SK-N-SH (cell line): ENCODE data around the gene SLC26A2.

Source experiments
- EP300 ChIP-seq, 2 experiments: IDR thresholded peaks; 2 replicates each; pipeline versions ENCODE4 v1.4.0 to v1.6.1; 2012; ENCODE audit warnings: borderline replicate concordance in 1 of 2, low read depth in 1 of 2, low read length in 1 of 2
- POLR2AphosphoS5 ChIP-seq: IDR thresholded peaks from 2 replicates; pipeline ENCODE4 v1.6.1; 2012; ENCODE audit warnings: low read depth, low read length
- RAD21 ChIP-seq: IDR thresholded peaks from 2 replicates; pipeline ENCODE4 v1.6.1; 2012; ENCODE audit warnings: mild to moderate bottlenecking, low read length
- TCF12 ChIP-seq: IDR thresholded peaks from 2 replicates; pipeline ENCODE4 v1.4.0; 2012

DNA sequence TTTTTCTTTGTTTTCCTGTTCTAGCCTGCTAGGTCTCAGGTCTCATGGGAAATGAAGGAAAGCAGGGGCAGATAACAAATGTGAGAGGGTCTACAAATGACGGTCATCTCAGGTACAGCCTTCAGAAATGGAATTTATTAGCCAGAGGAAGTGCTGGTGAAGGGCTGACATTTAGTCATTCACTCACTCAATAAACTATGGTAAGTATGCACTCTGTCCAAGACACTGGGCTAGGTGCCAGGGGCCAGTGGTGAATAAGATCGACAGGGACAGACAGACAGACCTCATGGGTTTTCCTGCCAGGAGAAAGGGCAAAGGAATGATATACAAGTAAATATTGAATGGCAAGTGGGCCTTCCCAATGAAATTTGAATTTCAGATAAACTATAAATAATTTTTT lies 22.3 kb upstream of the SLC26A2 start:
- TF ChIP-seq POLR2AphosphoS5 (no peak), EP300 (IDR thresholded peaks at IDR 0.05; ENCODE audit: borderline replicate concordance in 1 of 2, low read depth in 1 of 2, low read length in 1 of 2) (peak in 1 of 2 experiments; percentile 47; a peak in 1 of 4 replicates), RAD21 (no peak), TCF12 (peak; percentile 73)
